ENCODE data around the gene DHX38. TPM values are rescaled to one million over a fixed set of nuclear protein-coding genes. Genes with fewer than 3 reads are reported as not detected.

The DHX38 gene
- total and polyA plus RNA-seq, 2 of the 13 experiments (the other 11 are each of a cell fraction or from before 2014, with no cell fraction given): 54.4 to 85.9 TPM

- TF ChIP-seq RXRA (CRISPR knock-in tag; IDR thresholded peaks at IDR 0.05) (no peak), ZHX1 (CRISPR knock-in tag; IDR thresholded peaks at IDR 0.05; ENCODE audit: low read depth) (no peak), ZNF691 (CRISPR knock-in tag; IDR thresholded peaks at IDR 0.05; ENCODE audit: borderline replicate concordance, low read depth) (peak; percentile 34; the same call in 1 of the 2 replicates), SP4 (CRISPR knock-in tag; IDR thresholded peaks at IDR 0.05) (no peak; the same call in 1 of the 2 replicates), ZNF773 (CRISPR knock-in tag; IDR thresholded peaks at IDR 0.05; ENCODE audit: borderline replicate concordance) (no peak), BCLAF1 (IDR thresholded peaks at IDR 0.05) (no peak), BRCA1 (CRISPR knock-in tag; IDR thresholded peaks at IDR 0.05) (no peak), BHLHE40 (IDR thresholded peaks at IDR 0.05; ENCODE audit: low read length) (peak; percentile 43), HNRNPUL1 (IDR thresholded peaks at IDR 0.05; ENCODE audit: low read depth, low read length) (no peak), MAFG (CRISPR knock-in tag; IDR thresholded peaks at IDR 0.05) (no peak), SNAI1 (CRISPR knock-in tag; IDR thresholded peaks at IDR 0.05; ENCODE audit: borderline replicate concordance) (no peak), ZNF784 (CRISPR knock-in tag; IDR thresholded peaks at IDR 0.05; ENCODE audit: borderline replicate concordance) (peak; percentile 41; the same call in 1 of the 2 replicates), LRRFIP1 (CRISPR knock-in tag; conservative IDR thresholded peaks at IDR 0.05) (no peak), ZBTB20 (CRISPR knock-in tag; IDR thresholded peaks at IDR 0.05; ENCODE audit: borderline replicate concordance, low read depth) (no peak), NPAS2 (CRISPR knock-in tag; IDR thresholded peaks at IDR 0.05; ENCODE audit: borderline replicate concordance) (no peak), SOX13 (IDR thresholded peaks at IDR 0.05) (no peak), SOX13 (CRISPR knock-in tag; conservative IDR thresholded peaks at IDR 0.05 in 1 of 2, IDR thresholded peaks at IDR 0.05 in 1 of 2) (peak in 1 of 2 experiments; percentile 64; a peak in 2 of 4 replicates), GFI1 (CRISPR knock-in tag; IDR thresholded peaks at IDR 0.05; ENCODE audit: borderline replicate concordance) (no peak)
Observed at GRCh38 chr16:72124761-72125634, 31.4 kb downstream of the DHX38 start (continued).
